Gastrocnemius medialis (tissue), 4 donors: ENCODE results near the gene USH1C.

Experiments used
- POLR2A ChIP-seq, 2 donors: fragments of 450-650 bp; IDR thresholded peaks; one replicate each; pipeline ENCODE4 v1.6.1; 2017; ENCODE audit warnings: antibody characterized with exemption in 2 of 2, mild to moderate bottlenecking in 2 of 2, moderate library complexity in 2 of 2
- TF ChIP-seq, protein P1 (sequence below), 5 experiments: fragments of 450-650 bp in 3 of 5; fragments of 200-600 bp in 2 of 5; sonication (generic) in 2 of 5; IDR thresholded peaks in 4 of 5; conservative IDR thresholded peaks in 1 of 5; 1 replicate in 4 of 5; 2 replicates in 1 of 5; pipeline ENCODE4 v1.5.1; 2016 to 2019; ENCODE audit warnings: antibody characterized with exemption in 5 of 5, mild to moderate bottlenecking in 3 of 5, moderate library complexity in 3 of 5

DNA sequence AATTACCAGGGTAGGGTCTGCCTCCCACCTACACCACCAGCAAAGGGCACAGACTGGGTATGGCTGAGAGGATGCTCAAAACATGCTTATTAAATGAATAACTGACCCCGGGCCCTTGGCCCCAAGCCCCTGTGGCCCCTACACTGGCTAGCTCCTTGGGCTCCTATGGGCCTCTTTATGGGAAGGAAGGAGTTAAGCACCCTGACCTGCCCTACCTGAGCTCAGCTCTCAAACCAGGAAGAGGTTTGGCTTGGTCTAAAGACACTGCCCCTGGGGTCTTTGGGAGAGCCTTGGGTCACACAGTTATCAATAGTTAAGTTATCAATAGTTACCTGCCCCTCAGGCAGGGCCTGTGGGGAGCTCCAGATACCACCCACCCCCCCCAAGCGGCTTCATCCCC lies 1.2 kb downstream of the USH1C start:
- TF ChIP-seq, protein P1, sequence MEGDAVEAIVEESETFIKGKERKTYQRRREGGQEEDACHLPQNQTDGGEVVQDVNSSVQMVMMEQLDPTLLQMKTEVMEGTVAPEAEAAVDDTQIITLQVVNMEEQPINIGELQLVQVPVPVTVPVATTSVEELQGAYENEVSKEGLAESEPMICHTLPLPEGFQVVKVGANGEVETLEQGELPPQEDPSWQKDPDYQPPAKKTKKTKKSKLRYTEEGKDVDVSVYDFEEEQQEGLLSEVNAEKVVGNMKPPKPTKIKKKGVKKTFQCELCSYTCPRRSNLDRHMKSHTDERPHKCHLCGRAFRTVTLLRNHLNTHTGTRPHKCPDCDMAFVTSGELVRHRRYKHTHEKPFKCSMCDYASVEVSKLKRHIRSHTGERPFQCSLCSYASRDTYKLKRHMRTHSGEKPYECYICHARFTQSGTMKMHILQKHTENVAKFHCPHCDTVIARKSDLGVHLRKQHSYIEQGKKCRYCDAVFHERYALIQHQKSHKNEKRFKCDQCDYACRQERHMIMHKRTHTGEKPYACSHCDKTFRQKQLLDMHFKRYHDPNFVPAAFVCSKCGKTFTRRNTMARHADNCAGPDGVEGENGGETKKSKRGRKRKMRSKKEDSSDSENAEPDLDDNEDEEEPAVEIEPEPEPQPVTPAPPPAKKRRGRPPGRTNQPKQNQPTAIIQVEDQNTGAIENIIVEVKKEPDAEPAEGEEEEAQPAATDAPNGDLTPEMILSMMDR (IDR thresholded peaks at IDR 0.05 in 4 of 5, conservative IDR thresholded peaks at IDR 0.05 in 1 of 5) = no peak
- TF ChIP-seq POLR2A (IDR thresholded peaks at IDR 0.05) = no peak
